ENCODE results near the gene TRPV4.

DNA sequence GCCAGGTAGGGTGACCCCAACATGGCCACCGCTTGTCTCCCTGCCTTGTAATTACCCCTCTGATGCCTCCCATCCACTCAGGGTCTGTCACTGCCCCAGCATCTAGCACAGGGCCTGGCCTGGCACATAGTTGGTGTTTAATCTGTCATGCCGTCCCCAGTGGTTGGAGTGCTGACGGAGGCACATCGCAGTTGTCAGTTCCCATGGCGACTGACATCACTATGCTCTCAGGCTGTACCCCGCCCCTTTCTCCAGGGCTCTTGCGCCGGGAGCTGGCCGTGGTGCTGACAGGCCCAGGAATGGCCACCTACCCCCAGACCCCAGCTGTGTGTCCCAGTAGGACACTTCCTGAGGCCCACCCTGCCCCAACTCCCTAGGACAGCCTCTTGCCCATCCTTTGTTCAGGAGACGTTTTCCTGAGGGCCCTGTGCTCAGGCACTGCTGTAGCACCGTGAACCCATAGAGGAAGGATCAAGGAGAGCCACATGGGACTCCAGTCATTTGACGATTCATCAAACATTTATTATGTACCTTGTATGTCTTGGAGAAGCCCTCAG, 96.6 kb downstream of the TRPV4 start:
- TF ChIP-seq, protein P1, sequence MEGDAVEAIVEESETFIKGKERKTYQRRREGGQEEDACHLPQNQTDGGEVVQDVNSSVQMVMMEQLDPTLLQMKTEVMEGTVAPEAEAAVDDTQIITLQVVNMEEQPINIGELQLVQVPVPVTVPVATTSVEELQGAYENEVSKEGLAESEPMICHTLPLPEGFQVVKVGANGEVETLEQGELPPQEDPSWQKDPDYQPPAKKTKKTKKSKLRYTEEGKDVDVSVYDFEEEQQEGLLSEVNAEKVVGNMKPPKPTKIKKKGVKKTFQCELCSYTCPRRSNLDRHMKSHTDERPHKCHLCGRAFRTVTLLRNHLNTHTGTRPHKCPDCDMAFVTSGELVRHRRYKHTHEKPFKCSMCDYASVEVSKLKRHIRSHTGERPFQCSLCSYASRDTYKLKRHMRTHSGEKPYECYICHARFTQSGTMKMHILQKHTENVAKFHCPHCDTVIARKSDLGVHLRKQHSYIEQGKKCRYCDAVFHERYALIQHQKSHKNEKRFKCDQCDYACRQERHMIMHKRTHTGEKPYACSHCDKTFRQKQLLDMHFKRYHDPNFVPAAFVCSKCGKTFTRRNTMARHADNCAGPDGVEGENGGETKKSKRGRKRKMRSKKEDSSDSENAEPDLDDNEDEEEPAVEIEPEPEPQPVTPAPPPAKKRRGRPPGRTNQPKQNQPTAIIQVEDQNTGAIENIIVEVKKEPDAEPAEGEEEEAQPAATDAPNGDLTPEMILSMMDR (IDR thresholded peaks at IDR 0.05 in 4 of 5, conservative IDR thresholded peaks at IDR 0.05 in 1 of 5): no peak
- TF ChIP-seq POLR2A (IDR thresholded peaks at IDR 0.05): no peak
